ENCODE results near the gene CPM. TPM values are rescaled to one million over a fixed set of nuclear protein-coding genes. Genes with fewer than 3 reads are reported as not detected.

CPM gene
- total RNA-seq, 1 donor from 2014 or later = 2.2 TPM

- Mint-ChIP-seq H3K9me3 (peaks cover 7% of the 10 kb centered on the region), H3K36me3 (no peaks in the 10 kb centered on the region), H3K4me3 (no peak overlapping the region), H3K27ac (no peak overlapping the region), H3K4me1 (peaks cover 2% of the 10 kb centered on the region), H3K27me3 (ENCODE audit: low read depth) (no peaks in the 10 kb centered on the region)
- TF ChIP-seq, protein P1, sequence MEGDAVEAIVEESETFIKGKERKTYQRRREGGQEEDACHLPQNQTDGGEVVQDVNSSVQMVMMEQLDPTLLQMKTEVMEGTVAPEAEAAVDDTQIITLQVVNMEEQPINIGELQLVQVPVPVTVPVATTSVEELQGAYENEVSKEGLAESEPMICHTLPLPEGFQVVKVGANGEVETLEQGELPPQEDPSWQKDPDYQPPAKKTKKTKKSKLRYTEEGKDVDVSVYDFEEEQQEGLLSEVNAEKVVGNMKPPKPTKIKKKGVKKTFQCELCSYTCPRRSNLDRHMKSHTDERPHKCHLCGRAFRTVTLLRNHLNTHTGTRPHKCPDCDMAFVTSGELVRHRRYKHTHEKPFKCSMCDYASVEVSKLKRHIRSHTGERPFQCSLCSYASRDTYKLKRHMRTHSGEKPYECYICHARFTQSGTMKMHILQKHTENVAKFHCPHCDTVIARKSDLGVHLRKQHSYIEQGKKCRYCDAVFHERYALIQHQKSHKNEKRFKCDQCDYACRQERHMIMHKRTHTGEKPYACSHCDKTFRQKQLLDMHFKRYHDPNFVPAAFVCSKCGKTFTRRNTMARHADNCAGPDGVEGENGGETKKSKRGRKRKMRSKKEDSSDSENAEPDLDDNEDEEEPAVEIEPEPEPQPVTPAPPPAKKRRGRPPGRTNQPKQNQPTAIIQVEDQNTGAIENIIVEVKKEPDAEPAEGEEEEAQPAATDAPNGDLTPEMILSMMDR (IDR thresholded peaks at IDR 0.05; ENCODE audit: unreplicated experiment) = no peak
- DNase-seq (ENCODE audit: low spot score in 2 of 2, unreplicated experiment in 2 of 2) = no peak
Measured at GRCh38 chr12:68912916-68913315, 20.1 kb downstream of the CPM start.

DNA sequence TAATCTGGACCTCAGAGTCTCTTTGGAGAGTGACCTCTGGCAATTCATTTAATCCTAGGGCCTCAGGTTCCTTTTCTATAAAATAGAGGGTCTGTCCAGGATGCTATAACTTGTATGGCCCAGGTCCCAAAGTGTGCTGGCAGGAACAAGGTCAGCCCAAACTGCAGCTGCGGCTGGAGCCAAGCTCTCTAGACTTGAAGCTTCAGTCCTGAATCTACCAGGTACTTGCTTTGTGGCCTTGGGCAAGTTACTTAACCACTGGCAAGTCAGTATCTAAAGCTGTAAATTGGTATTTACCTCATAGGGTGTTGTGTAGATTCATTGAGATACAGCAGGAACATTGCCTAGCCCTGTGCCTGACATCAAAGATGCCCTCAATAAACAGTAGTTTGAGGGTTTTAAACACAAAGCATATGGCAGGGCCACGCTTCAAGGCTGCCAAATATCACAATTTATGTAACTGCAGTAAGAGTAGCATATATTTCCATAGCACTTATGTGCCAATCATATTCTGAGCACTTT, 21.7 kb downstream of the CPM start:
- TF ChIP-seq, protein P1 (IDR thresholded peaks at IDR 0.05; ENCODE audit: unreplicated experiment) = no peak
- Mint-ChIP-seq H3K9me3 (peaks cover 7% of the 10 kb centered on the region), H3K36me3 (no peaks in the 10 kb centered on the region), H3K27ac (no peak overlapping the region), H3K4me3 (no peak overlapping the region), H3K4me1 (peaks cover 2% of the 10 kb centered on the region), H3K27me3 (ENCODE audit: low read depth) (no peaks in the 10 kb centered on the region)
- DNase-seq (ENCODE audit: low spot score in 2 of 2, unreplicated experiment in 2 of 2) = no peak

- TF ChIP-seq, protein P1 (IDR thresholded peaks at IDR 0.05; ENCODE audit: unreplicated experiment) = no peak
- Mint-ChIP-seq H3K36me3 (no peaks in the 10 kb centered on the region), H3K4me3 (no peak overlapping the region), H3K4me1 (peaks cover 2% of the 10 kb centered on the region), H3K27me3 (ENCODE audit: low read depth) (no peaks in the 10 kb centered on the region), H3K27ac (no peak overlapping the region), H3K9me3 (peaks cover 7% of the 10 kb centered on the region)
- no peak for DNase-seq (ENCODE audit: low spot score in 2 of 2, unreplicated experiment in 2 of 2)
Measured at GRCh38 chr12:68910128-68910527, 22.8 kb downstream of the CPM start.

DNA sequence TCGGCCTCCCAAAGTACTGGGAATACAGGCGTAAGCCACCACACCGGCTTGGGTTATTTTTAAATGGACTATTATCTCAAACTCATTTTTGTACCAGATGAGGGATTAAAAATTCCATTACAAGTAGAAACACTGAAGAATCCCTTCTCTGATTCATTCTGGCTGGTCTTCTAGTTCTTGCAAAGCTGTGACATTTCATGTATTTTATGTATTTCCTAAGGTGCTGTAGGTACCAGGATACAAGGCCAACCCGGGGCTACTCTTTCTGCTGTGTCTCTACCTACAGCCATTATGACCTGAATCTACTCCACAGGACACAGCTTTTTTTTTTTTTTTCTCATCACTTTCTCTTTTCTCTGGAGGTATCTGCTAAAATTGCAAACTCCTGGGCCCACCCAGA, 24.9 kb downstream of the CPM start:
- Mint-ChIP-seq H3K27me3 (ENCODE audit: low read depth) (no peaks in the 10 kb centered on the region), H3K9me3 (peaks cover 7% of the 10 kb centered on the region), H3K36me3 (no peaks in the 10 kb centered on the region), H3K4me1 (peaks cover 2% of the 10 kb centered on the region), H3K27ac (no peak overlapping the region), H3K4me3 (no peak overlapping the region)
- DNase-seq (ENCODE audit: low spot score in 2 of 2, unreplicated experiment in 2 of 2) = no peak
- TF ChIP-seq, protein P1 (IDR thresholded peaks at IDR 0.05; ENCODE audit: unreplicated experiment) = no peak

GRCh38 chr12:68905733-68906132, 27.2 kb downstream of the CPM start:
- H3K4me3 Mint-ChIP-seq = no peak overlapping the region
- H3K27me3 Mint-ChIP-seq (ENCODE audit: low read depth) = no peaks in the 10 kb centered on the region
- H3K9me3 Mint-ChIP-seq = peaks cover 7% of the 10 kb centered on the region
- H3K4me1 Mint-ChIP-seq = peaks cover 2% of the 10 kb centered on the region
- DNase-seq (ENCODE audit: low spot score in 2 of 2, unreplicated experiment in 2 of 2) = no peak
- TF ChIP-seq, protein P1 (IDR thresholded peaks at IDR 0.05; ENCODE audit: unreplicated experiment) = no peak
- no peak overlapping the region for H3K27ac Mint-ChIP-seq
- H3K36me3 Mint-ChIP-seq = no peaks in the 10 kb centered on the region
